BJ (cell line): ENCODE measurements around the gene PREB. TPM values are rescaled to one million over a fixed set of nuclear protein-coding genes. Genes with fewer than 3 reads are reported as not detected.

Experiments used
- CTCF ChIA-PET: fragments of 350-600 bp; formaldehyde crosslinking; extraction: SDS; loops from one replicate; lab custom pipeline; 2021; ENCODE audit warnings: antibody characterized with exemption, inconsistent platforms; lab: Yijun Ruan, JAX
- POLR2A ChIA-PET: fragments of 300-600 bp; sonication (Branson Sonifier 250); formaldehyde crosslinking; extraction: SDS; loops from one replicate; lab custom pipeline; 2021; ENCODE audit warnings: antibody characterized with exemption; lab: Charles Lee
- DNase-seq: peaks from one replicate; pipeline ENCODE4 v3.0.0-alpha.2; 2011; ENCODE audit warnings: low read depth
- H3K27me3 ChIP-seq: 2 replicates; pipeline ENCODE4 v1.6.0; 2011; ENCODE audit warnings: low read length; ENCODE audit not compliant: control insufficient read depth, insufficient read depth
- H3K36me3 ChIP-seq: 2 replicates; pipeline ENCODE4 v1.5.1; 2011; ENCODE audit warnings: low read length; ENCODE audit not compliant: control insufficient read depth, insufficient read depth
- H3K4me3 ChIP-seq: 2 replicates; pipeline ENCODE4 v1.5.1; 2011; ENCODE audit warnings: low read depth, mild to moderate bottlenecking, control low read depth, low read length
- CTCF ChIP-seq: IDR thresholded peaks from 2 replicates; pipeline ENCODE4 v1.5.1; 2011; ENCODE audit warnings: low read depth, mild to moderate bottlenecking, control low read depth, inconsistent platforms, low read length, moderate library complexity; ENCODE audit not compliant: insufficient read depth
- polyA plus RNA-seq: library from polyadenylated mRNA; depleted of rRNA; stranded (reverse); fragments of >200 nt; gene quantifications from 2 replicates; pipeline ENCODE4 v1.2.3, GENCODE V29; 2011

Gene PREB
- polyA plus RNA-seq, 1 experiment = 84.0 TPM

GRCh38 chr2:27087823-27088410, 46.5 kb downstream of the PREB start:
- ChIA-PET POLR2A (interaction anchor here (0.7 kb wide), 1 partner anchor 9 kb away, joined by 10 read pairs; no protein-coding TSS in a partner anchor), CTCF (interaction anchor here (0.7 to 3.3 kb wide), 13 partner anchors 8 to 192 kb away, joined by 3 to 15 read pairs (median 3); partner anchors contain the start of genes AGBL5 and EMILIN1)
- no peak for TF ChIP-seq CTCF
- Histone ChIP-seq H3K27me3 (no peaks in the 10 kb centered on the region), H3K36me3 (peaks cover 8% of the 10 kb centered on the region; the same call in 1 of the 2 replicates), H3K4me3 (no peak overlapping the region)
- DNase-seq = no peak

- Histone ChIP-seq H3K27me3 (no peaks in the 10 kb centered on the region), H3K4me3 (peak within 1 kb of the TSS; percentile 49), H3K36me3 (peaks cover 12% of the 10 kb centered on the region; the same call in 1 of the 2 replicates)
- POLR2A ChIA-PET = interaction anchor here (0.7 to 0.8 kb wide), 2 partner anchors 8 to 16 kb away, joined by 3 to 10 read pairs; partner anchors contain the start of gene OST4
- TF ChIP-seq CTCF = no peak
- CTCF ChIA-PET = interaction anchor here (0.6 to 3.3 kb wide), 20 partner anchors 8 to 195 kb away, joined by 3 to 30 read pairs (median 3); partner anchors contain the start of genes AGBL5, EMILIN1, TMEM214 and TRIM54
- no peak for DNase-seq
Observed at GRCh38 chr2:27086724-27087593, 47.5 kb downstream of the PREB start, which contains the start of gene KHK. TSS of gene KHK (plus strand) at chr2:27086772. CDS start at chr2:27087260, 488 bp downstream.

GRCh38 chr2:27086090-27086723, 48.2 kb downstream of the PREB start:
- Histone ChIP-seq H3K27me3 (no peaks in the 10 kb centered on the region), H3K36me3 (peaks cover 12% of the 10 kb centered on the region; the same call in 1 of the 2 replicates), H3K4me3 (peak overlapping the region; percentile 49)
- ChIA-PET CTCF (interaction anchor here (0.6 to 3.1 kb wide), 19 partner anchors 11 to 194 kb away, joined by 3 to 30 read pairs (median 3); partner anchors contain the start of gene AGBL5), POLR2A (no interaction called here)
- peak; percentile 49 for DNase-seq
- TF ChIP-seq CTCF = peak; percentile 51

GRCh38 chr2:27085673-27086089, 48.8 kb downstream of the PREB start:
- ChIA-PET POLR2A (no interaction called here), CTCF (interaction anchor here (0.5 to 3.1 kb wide), 15 partner anchors 11 to 131 kb away, joined by 3 to 30 read pairs (median 3); partner anchors contain the start of gene AGBL5)
- TF ChIP-seq CTCF = peak; percentile 66
- H3K27me3 ChIP-seq = no peaks in the 10 kb centered on the region
- peak overlapping the region; percentile 49 for H3K4me3 ChIP-seq
- H3K36me3 ChIP-seq = peaks cover 12% of the 10 kb centered on the region
- DNase-seq = no peak
